Endothelial cell of umbilical vein (primary cell): ENCODE results near the gene TNFRSF1A. TPM values are rescaled to one million over a fixed set of nuclear protein-coding genes. Genes with fewer than 3 reads are reported as not detected.

Source experiments
- BruUV-seq: library from RNA; stranded (reverse); fragments of 400-500 nt; replicated peaks from 2 replicates; lab custom pipeline; 2021; lab: Mats Ljungman, UMichigan
- CTCF ChIA-PET: fragments of 300-600, 350-600 bp; sonication (Branson Sonifier 250); formaldehyde crosslinking; loops from one replicate; lab custom pipeline; 2021; ENCODE audit warnings: antibody characterized with exemption, inconsistent platforms; lab: Charles Lee
- POLR2A ChIA-PET: fragments of 300-600, 350-600 bp; sonication (Branson Sonifier 250); formaldehyde crosslinking; loops from one replicate; lab custom pipeline; 2021; ENCODE audit warnings: antibody characterized with exemption, inconsistent platforms; lab: Charles Lee
- DNase-seq: peaks from one replicate; pipeline ENCODE4 v3.0.0-alpha.2; 2011; ENCODE audit warnings: low read depth, low spot score
- FAIRE-seq: peaks from 2 replicates; lab custom pipeline; 2011; peaks lifted over from hg19 to GRCh38; lab: Jason Lieb, UNC
- H2AFZ ChIP-seq: 2 replicates; pipeline ENCODE4 v1.6.0; 2012; ENCODE audit warnings: low read depth, low read length, control low read depth, inconsistent platforms
- H3K27ac ChIP-seq: 2 replicates; pipeline ENCODE4 v1.5.1; 2011; ENCODE audit warnings: low read depth, mild to moderate bottlenecking, control low read depth, low read length, moderate library complexity; ENCODE audit not compliant: insufficient read depth
- H3K27me3 ChIP-seq, 2 experiments: 2 replicates each; pipeline versions ENCODE4 v1.6.0 to v1.6.1; 2011; ENCODE audit warnings: low read length in 2 of 2, mixed read lengths in 1 of 2; ENCODE audit not compliant: control insufficient read depth in 2 of 2, insufficient read depth in 2 of 2
- H3K36me3 ChIP-seq, 2 experiments: 2 replicates in 1 of 2; 3 replicates in 1 of 2; pipeline ENCODE4 v1.5.1; 2011; ENCODE audit warnings: low read length in 2 of 2, mild to moderate bottlenecking in 1 of 2, moderate library complexity in 1 of 2; ENCODE audit not compliant: control insufficient read depth in 2 of 2, insufficient read depth in 2 of 2; ENCODE audit errors: extremely low read depth in 1 of 2
- H3K4me1 ChIP-seq: 3 replicates; pipeline ENCODE4 v1.5.1; 2011; ENCODE audit warnings: mild to moderate bottlenecking, low read length; ENCODE audit not compliant: control insufficient read depth, insufficient read depth; ENCODE audit errors: extremely low read depth
- H3K4me2 ChIP-seq: 2 replicates; pipeline ENCODE4 v1.6.1; 2011; ENCODE audit warnings: low read length, control low read depth, mixed read lengths; ENCODE audit not compliant: insufficient read depth
- H3K4me3 ChIP-seq, 3 experiments: fragments of 200-600 bp in 1 of 3; sonication (generic), shearing (Covaris generic) in 1 of 3; replicated peaks in 1 of 3; 2 replicates each; pipeline ENCODE4 v1.5.1; 2011 to 2016; ENCODE audit warnings: control low read depth in 3 of 3, low read length in 3 of 3, mild to moderate bottlenecking in 2 of 3, inconsistent platforms in 1 of 3, low read depth in 1 of 3, moderate library complexity in 1 of 3; ENCODE audit not compliant: insufficient read depth in 1 of 3
- H3K79me2 ChIP-seq: 2 replicates; pipeline ENCODE4 v1.6.0; 2012; ENCODE audit warnings: low read length, inconsistent platforms; ENCODE audit not compliant: control insufficient read depth, insufficient read depth
- H3K9ac ChIP-seq: replicated peaks from 2 replicates; pipeline ENCODE3; 2011; ENCODE audit warnings: low read length, control low read depth; ENCODE audit not compliant: insufficient read depth; ENCODE audit errors: extremely low read depth
- H3K9me1 ChIP-seq: replicated peaks from 3 replicates; pipeline ENCODE4 v1.6.0; 2011; ENCODE audit warnings: mild to moderate bottlenecking, low read length; ENCODE audit not compliant: control insufficient read depth, insufficient read depth; ENCODE audit errors: extremely low read depth
- H3K9me3 ChIP-seq: replicated peaks from 2 replicates; pipeline ENCODE4 v1.5.1; 2012; ENCODE audit warnings: low read length, inconsistent platforms; ENCODE audit not compliant: control insufficient read depth, insufficient read depth
- H4K20me1 ChIP-seq: replicated peaks from 2 replicates; pipeline ENCODE3; 2011; ENCODE audit warnings: mild to moderate bottlenecking, low read length; ENCODE audit not compliant: control insufficient read depth, insufficient read depth; ENCODE audit errors: extremely low read depth
- EZH2 ChIP-seq: IDR thresholded peaks from 2 replicates; pipeline ENCODE4 v1.6.1; 2012; ENCODE audit warnings: borderline replicate concordance, low read depth, mild to moderate bottlenecking, moderate library complexity, low read length, inconsistent platforms; ENCODE audit not compliant: severe bottlenecking
- FOS ChIP-seq: IDR thresholded peaks from 2 replicates; pipeline ENCODE4 v1.6.1; 2011; ENCODE audit warnings: mild to moderate bottlenecking, low read length, moderate library complexity, borderline replicate concordance; ENCODE audit not compliant: insufficient read depth
- GATA2 ChIP-seq: IDR thresholded peaks from 2 replicates; pipeline ENCODE4 v1.7.0; 2011; ENCODE audit warnings: low read depth, mild to moderate bottlenecking, moderate library complexity, mixed read lengths, low read length; ENCODE audit not compliant: insufficient read length, insufficient read depth
- JUN ChIP-seq: IDR thresholded peaks from 2 replicates; pipeline ENCODE4 v1.6.1; 2011; ENCODE audit warnings: borderline replicate concordance, low read depth; ENCODE audit not compliant: insufficient read length, insufficient read depth
- MYC ChIP-seq: IDR thresholded peaks from one replicate; pipeline ENCODE4 v1.6.1; 2011; ENCODE audit warnings: mild to moderate bottlenecking, low read depth, low read length
- POLR2A ChIP-seq: IDR thresholded peaks from 2 replicates; pipeline ENCODE4 v1.6.1; 2012; ENCODE audit warnings: low read depth, mild to moderate bottlenecking, control low read depth, low read length
- POLR2AphosphoS5 ChIP-seq: IDR thresholded peaks from 2 replicates; pipeline ENCODE4 v1.6.1; 2012; ENCODE audit warnings: low read depth, mild to moderate bottlenecking, control low read depth, low read length, moderate library complexity; ENCODE audit not compliant: insufficient read depth
- dilution Hi-C: fragments of 300-500 bp; cut with MboI; formaldehyde crosslinking; loops from one replicate; pipeline ENCODE4 v1.15.0; 2019; ENCODE audit warnings: low sequenced_read_pairs; ENCODE audit not compliant: extremely low pct_ligation_motif_present
- intact Hi-C: fragments of 100-400 bp; cut with micrococcal nuclease; formaldehyde crosslinking; loops from one replicate; pipeline ENCODE4 v1.10.0; 2022
- polyA plus RNA-seq, 4 experiments: library from polyadenylated mRNA; depleted of rRNA in 3 of 4; stranded (reverse) in 3 of 4; unstranded in 1 of 4; fragments of >200 nt; gene quantifications; 2 replicates each; pipeline versions ENCODE4 v1.2.1 to v1.2.3, GENCODE V29; 2011 to 2012; ENCODE audit warnings: missing spikeins in 1 of 4
- total RNA-seq: library from RNA; stranded (reverse); gene quantifications from 2 replicates; pipeline ENCODE4 v1.2.3, GENCODE V29; 2021
- TF ChIP-seq, protein P1 (sequence below): IDR thresholded peaks from 2 replicates; pipeline ENCODE4 v1.6.1; 2011; ENCODE audit not compliant: insufficient read depth, insufficient read length
- TF ChIP-seq, protein P2 (sequence below), 2 donors: IDR thresholded peaks; 1 replicate in 1 of 2; 2 replicates in 1 of 2; pipeline ENCODE4 v1.5.1; 2011; ENCODE audit warnings: low read length in 2 of 2, mild to moderate bottlenecking in 2 of 2, moderate library complexity in 2 of 2, control low read depth in 1 of 2, inconsistent platforms in 1 of 2, low read depth in 1 of 2; ENCODE audit not compliant: insufficient read depth in 1 of 2; ENCODE audit errors: extremely low read depth in 1 of 2

TNFRSF1A gene
- total and polyA plus RNA-seq, 2 donors (not counting 3 experiments of a cell fraction or from before 2014, with no cell fraction given), result 86.5 to 98.2 TPM

GRCh38 chr12:6352193-6353173, 10.6 kb upstream of the TNFRSF1A start:
- FAIRE-seq (peak; percentile 68), DNase-seq (peak; percentile 33)
- CTCF ChIA-PET, result interaction anchor here (1.1 to 2.1 kb wide), 4 partner anchors 9 to 113 kb away, joined by 3 to 6 read pairs (median 4); no protein-coding TSS in a partner anchor
- Histone ChIP-seq H3K4me2 (no peak overlapping the region), H3K36me3 (no peaks in the 10 kb centered on the region), H3K27ac (no peak overlapping the region), H3K79me2 (no peaks in the 10 kb centered on the region), H3K4me3 (no peak overlapping the region), H3K9ac (no peak overlapping the region), H3K9me1 (no peaks in the 10 kb centered on the region), H4K20me1 (no peaks in the 10 kb centered on the region), H3K4me1 (peaks cover 11% of the 10 kb centered on the region), H2AFZ (peak overlapping the region; percentile 33), H3K9me3 (no peaks in the 10 kb centered on the region), H3K27me3 (peaks cover 0 to 2% of the 10 kb centered on the region in 2 experiments)
- intact Hi-C loops, result no loop called here
- no TSS peak for BruUV-seq
- POLR2A ChIA-PET, result interaction anchor here (0.8 to 1.7 kb wide), 2 partner anchors 11 to 20 kb away, joined by 4 to 8 read pairs; no protein-coding TSS in a partner anchor
- no peak for TF ChIP-seq POLR2A
- TF ChIP-seq MYC, result no peak
- TF ChIP-seq JUN, result no peak
- no peak for TF ChIP-seq GATA2
- TF ChIP-seq, protein P1, sequence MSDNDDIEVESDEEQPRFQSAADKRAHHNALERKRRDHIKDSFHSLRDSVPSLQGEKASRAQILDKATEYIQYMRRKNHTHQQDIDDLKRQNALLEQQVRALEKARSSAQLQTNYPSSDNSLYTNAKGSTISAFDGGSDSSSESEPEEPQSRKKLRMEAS, result no peak
- TF ChIP-seq, protein P2, sequence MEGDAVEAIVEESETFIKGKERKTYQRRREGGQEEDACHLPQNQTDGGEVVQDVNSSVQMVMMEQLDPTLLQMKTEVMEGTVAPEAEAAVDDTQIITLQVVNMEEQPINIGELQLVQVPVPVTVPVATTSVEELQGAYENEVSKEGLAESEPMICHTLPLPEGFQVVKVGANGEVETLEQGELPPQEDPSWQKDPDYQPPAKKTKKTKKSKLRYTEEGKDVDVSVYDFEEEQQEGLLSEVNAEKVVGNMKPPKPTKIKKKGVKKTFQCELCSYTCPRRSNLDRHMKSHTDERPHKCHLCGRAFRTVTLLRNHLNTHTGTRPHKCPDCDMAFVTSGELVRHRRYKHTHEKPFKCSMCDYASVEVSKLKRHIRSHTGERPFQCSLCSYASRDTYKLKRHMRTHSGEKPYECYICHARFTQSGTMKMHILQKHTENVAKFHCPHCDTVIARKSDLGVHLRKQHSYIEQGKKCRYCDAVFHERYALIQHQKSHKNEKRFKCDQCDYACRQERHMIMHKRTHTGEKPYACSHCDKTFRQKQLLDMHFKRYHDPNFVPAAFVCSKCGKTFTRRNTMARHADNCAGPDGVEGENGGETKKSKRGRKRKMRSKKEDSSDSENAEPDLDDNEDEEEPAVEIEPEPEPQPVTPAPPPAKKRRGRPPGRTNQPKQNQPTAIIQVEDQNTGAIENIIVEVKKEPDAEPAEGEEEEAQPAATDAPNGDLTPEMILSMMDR (IDR thresholded peaks at IDR 0.05; ENCODE audit: extremely low read depth in 1 of 2, insufficient read depth in 1 of 2, low read depth in 1 of 2, low read length in 2 of 2), result no peak
- no peak for TF ChIP-seq EZH2
- no peak for TF ChIP-seq FOS
- no peak for TF ChIP-seq POLR2AphosphoS5
- dilution Hi-C loops, result no loop called here
